MCF 10A (cell line): ENCODE results near the gene FADS1. TPM values are rescaled to one million over a fixed set of nuclear protein-coding genes. Genes with fewer than 3 reads are reported as not detected.

Experiments
- BruUV-seq: library from RNA; stranded (reverse); fragments of 400-500 nt; replicated peaks from 2 replicates; lab custom pipeline; 2021; lab: Mats Ljungman, UMichigan
- CTCF ChIA-PET: fragments of 300-600 bp; sonication (Branson Sonifier 250); formaldehyde crosslinking; extraction: SDS; loops from one replicate; lab custom pipeline; 2021; ENCODE audit warnings: antibody characterized with exemption, inconsistent platforms; lab: Yijun Ruan, JAX
- POLR2A ChIA-PET: fragments of 300-600, 350-650 bp; sonication (Branson Sonifier 250); formaldehyde crosslinking; extraction: SDS; loops from one replicate; lab custom pipeline; 2020; ENCODE audit warnings: antibody characterized with exemption, inconsistent platforms; lab: Yijun Ruan, JAX
- DNase-seq: peaks from one replicate; pipeline ENCODE4 v3.0.0-alpha.2; 2018; ENCODE audit not compliant: unreplicated experiment
- H3K27ac Mint-ChIP-seq: one replicate; pipeline ENCODE4 v1.8.0; 2022; ENCODE audit warnings: mild to moderate bottlenecking, low read depth, mixed read lengths; ENCODE audit not compliant: unreplicated experiment
- H3K27me3 Mint-ChIP-seq: one replicate; pipeline ENCODE4 v1.8.0; 2022; ENCODE audit warnings: mixed read lengths; ENCODE audit not compliant: insufficient read depth, unreplicated experiment
- H3K36me3 Mint-ChIP-seq: one replicate; pipeline ENCODE4 v1.8.0; 2022; ENCODE audit warnings: mild to moderate bottlenecking, moderate library complexity, mixed read lengths; ENCODE audit not compliant: insufficient read depth, unreplicated experiment
- H3K4me1 Mint-ChIP-seq: one replicate; pipeline ENCODE4 v1.8.0; 2022; ENCODE audit warnings: mixed read lengths; ENCODE audit not compliant: insufficient read depth, unreplicated experiment
- H3K4me3 Mint-ChIP-seq: one replicate; pipeline ENCODE4 v1.8.0; 2022; ENCODE audit warnings: mild to moderate bottlenecking, moderate library complexity, mixed read lengths; ENCODE audit not compliant: unreplicated experiment
- H3K9me3 Mint-ChIP-seq: one replicate; pipeline ENCODE4 v1.8.0; 2022; ENCODE audit warnings: mixed read lengths; ENCODE audit not compliant: unreplicated experiment
- intact Hi-C: fragments of 100-400 bp; cut with micrococcal nuclease; formaldehyde crosslinking; loops from 2 replicates; pipeline ENCODE4 v1.14.1; 2022
- total RNA-seq: library from RNA; stranded (reverse); gene quantifications from 2 replicates; pipeline ENCODE4 v1.2.3, GENCODE V29; 2022
- TF ChIP-seq, protein P1 (sequence below): fragments of 200-600 bp; IDR thresholded peaks from one replicate; pipeline ENCODE4 v1.8.0; 2022; ENCODE audit warnings: antibody characterized with exemption, mild to moderate bottlenecking; ENCODE audit not compliant: unreplicated experiment

Gene FADS1
- total RNA-seq, 1 experiment from 2014 or later, result 27.5 TPM

DNA sequence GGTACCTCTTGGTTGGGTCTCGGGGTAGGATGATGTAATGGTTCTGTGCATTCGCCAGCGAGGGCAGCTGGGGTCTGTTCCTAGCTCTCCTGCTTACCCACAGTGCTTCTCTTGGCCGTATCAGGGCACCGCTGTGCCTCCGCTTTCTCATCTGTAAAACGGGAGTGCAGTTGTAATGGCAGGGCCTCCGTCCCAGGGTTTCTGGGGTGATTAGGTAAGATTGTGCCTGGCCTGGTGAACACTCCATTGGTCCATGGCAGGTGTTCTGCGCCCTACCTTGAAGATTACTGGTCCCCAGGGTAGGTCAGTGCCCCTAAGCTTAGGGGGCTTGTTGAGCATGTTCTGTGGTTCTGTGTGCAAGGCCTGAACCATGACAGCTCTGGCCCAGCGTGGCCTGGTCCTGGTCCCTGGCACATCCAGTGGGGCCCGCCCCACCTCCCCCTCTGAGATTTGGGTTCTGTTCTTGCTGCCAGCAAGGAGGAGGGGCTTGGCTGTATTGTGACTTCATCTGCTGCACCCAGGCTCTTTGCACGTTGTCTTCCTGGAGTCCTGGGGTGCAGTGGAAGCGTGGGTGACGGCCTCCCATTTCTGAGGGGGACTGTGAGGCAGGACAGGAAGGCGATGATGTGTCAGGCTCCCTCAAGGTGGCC is 59.5 kb downstream of the FADS1 start:
- Mint-ChIP-seq H3K27ac (no peak overlapping the region), H3K36me3 (no peaks in the 10 kb centered on the region), H3K9me3 (no peaks in the 10 kb centered on the region), H3K4me1 (peaks cover 17% of the 10 kb centered on the region), H3K4me3 (no peak overlapping the region), H3K27me3 (peaks cover 28% of the 10 kb centered on the region)
- CTCF ChIA-PET, result interaction anchor here (1.6 to 1.9 kb wide), 2 partner anchors 10 to 24 kb away, joined by 4 to 7 read pairs; no protein-coding TSS in a partner anchor
- intact Hi-C loops, result no loop called here
- no peak for DNase-seq
- POLR2A ChIA-PET, result no interaction called here
- no TSS peak for BruUV-seq
- TF ChIP-seq, protein P1, sequence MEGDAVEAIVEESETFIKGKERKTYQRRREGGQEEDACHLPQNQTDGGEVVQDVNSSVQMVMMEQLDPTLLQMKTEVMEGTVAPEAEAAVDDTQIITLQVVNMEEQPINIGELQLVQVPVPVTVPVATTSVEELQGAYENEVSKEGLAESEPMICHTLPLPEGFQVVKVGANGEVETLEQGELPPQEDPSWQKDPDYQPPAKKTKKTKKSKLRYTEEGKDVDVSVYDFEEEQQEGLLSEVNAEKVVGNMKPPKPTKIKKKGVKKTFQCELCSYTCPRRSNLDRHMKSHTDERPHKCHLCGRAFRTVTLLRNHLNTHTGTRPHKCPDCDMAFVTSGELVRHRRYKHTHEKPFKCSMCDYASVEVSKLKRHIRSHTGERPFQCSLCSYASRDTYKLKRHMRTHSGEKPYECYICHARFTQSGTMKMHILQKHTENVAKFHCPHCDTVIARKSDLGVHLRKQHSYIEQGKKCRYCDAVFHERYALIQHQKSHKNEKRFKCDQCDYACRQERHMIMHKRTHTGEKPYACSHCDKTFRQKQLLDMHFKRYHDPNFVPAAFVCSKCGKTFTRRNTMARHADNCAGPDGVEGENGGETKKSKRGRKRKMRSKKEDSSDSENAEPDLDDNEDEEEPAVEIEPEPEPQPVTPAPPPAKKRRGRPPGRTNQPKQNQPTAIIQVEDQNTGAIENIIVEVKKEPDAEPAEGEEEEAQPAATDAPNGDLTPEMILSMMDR, result no peak

DNA sequence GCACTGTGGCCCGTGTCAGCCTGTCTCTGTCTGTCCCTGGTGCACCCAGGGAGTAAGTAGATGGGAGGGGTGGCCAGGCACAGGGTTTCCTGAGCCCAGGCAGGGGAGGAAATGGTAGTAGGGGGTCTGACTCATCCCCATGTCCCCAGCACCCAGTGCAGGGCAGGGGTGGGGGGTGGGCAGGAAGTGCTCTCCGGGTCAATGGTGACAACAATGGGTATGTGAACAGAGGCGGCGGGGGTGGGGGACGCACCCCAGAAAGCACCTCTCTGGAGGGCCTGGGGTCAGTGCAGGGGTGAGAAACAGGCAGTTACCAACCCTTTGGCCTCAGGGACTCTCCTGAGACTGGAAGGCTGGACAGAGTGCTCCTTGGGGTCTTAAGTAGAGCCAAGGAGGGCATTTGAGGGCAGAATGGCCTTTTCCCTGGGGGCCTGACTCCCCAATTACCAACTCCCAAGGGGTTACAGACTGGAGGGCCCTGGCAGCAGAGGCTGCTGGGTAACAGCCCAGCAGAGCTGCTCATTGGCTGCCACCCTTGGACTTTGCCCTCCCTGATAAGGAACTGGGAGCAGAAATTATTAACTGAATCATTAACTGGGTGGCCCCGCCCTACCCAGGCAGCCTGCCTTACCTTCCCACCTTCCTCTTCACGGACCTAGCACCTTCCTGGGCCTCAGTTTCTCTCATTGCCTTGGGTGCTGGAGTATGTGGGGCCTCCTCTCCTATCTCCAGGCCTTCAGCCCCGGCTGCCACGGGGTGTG is 60.2 kb downstream of the FADS1 start:
- no TSS peak for BruUV-seq
- ChIA-PET CTCF (interaction anchor here (0.9 to 1.9 kb wide), 3 partner anchors 9 to 24 kb away, joined by 4 to 7 read pairs (median 5); no protein-coding TSS in a partner anchor), POLR2A (no interaction called here)
- intact Hi-C loops, result no loop called here
- no peaks in the 10 kb centered on the region for H3K36me3 Mint-ChIP-seq
- TF ChIP-seq, protein P1, result no peak
- peaks cover 21% of the 10 kb centered on the region for H3K27me3 Mint-ChIP-seq
- DNase-seq, result no peak
- no peaks in the 10 kb centered on the region for H3K9me3 Mint-ChIP-seq
- H3K4me3 Mint-ChIP-seq, result no peak overlapping the region
- H3K27ac Mint-ChIP-seq, result no peak overlapping the region
- H3K4me1 Mint-ChIP-seq, result peaks cover 12% of the 10 kb centered on the region

DNA sequence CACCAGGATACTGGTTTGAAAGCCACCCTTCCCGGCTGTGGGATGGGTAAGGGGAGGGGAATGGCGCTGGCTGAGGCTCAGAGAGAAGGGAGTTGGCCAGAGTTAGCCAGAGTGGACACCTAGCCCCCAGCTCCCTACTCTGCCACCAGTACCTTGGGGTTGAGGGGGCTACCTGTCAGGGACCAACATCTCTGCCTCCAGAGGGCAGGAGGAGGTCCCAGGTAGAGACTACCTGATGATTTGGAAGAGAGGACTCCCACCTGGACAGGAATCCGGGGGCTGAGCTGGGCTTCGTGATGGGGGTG is 60.7 kb downstream of the FADS1 start:
- no peaks in the 10 kb centered on the region for H3K36me3 Mint-ChIP-seq
- intact Hi-C loops, result no loop called here
- no peak overlapping the region for H3K4me3 Mint-ChIP-seq
- CTCF ChIA-PET, result interaction anchor here (0.9 kb wide), 1 partner anchor 9 kb away, joined by 5 read pairs; no protein-coding TSS in a partner anchor
- POLR2A ChIA-PET, result no interaction called here
- peaks cover 12% of the 10 kb centered on the region for H3K4me1 Mint-ChIP-seq
- TF ChIP-seq, protein P1, result no peak
- no peaks in the 10 kb centered on the region for H3K9me3 Mint-ChIP-seq
- no peak for DNase-seq
- peaks cover 19% of the 10 kb centered on the region for H3K27me3 Mint-ChIP-seq
- no TSS peak for BruUV-seq
- H3K27ac Mint-ChIP-seq, result no peak overlapping the region
